Activated CD4-positive, alpha-beta memory T cell treated with anti-CD3 and anti-CD28 coated beads for 36 hours (primary cell): ENCODE results near the gene KLHL40. TPM values are rescaled to one million over a fixed set of nuclear protein-coding genes. Genes with fewer than 3 reads are reported as not detected.

Experiments
- CTCF ChIA-PET: fragments of 350-600 bp; sonication (Branson Sonifier 250); formaldehyde crosslinking; loops from one replicate; lab custom pipeline; 2021; ENCODE audit warnings: antibody characterized with exemption, inconsistent platforms; lab: Charles Lee
- POLR2A ChIA-PET: fragments of 350-600 bp; sonication (Branson Sonifier 250); formaldehyde crosslinking; loops from one replicate; lab custom pipeline; 2021; ENCODE audit warnings: antibody characterized with exemption; lab: Charles Lee
- DNase-seq: peaks from one replicate; pipeline ENCODE4 v3.0.0-alpha.2; 2020
- H3K27ac Mint-ChIP-seq: one replicate; pipeline ENCODE4 v1.8.0; 2021; ENCODE audit warnings: mixed read lengths
- H3K27me3 Mint-ChIP-seq: one replicate; pipeline ENCODE4 v1.8.0; 2021; ENCODE audit warnings: mixed read lengths
- H3K36me3 Mint-ChIP-seq: one replicate; pipeline ENCODE4 v1.8.0; 2021; ENCODE audit warnings: mixed read lengths
- H3K4me1 Mint-ChIP-seq: one replicate; pipeline ENCODE4 v1.8.0; 2021; ENCODE audit warnings: low read depth, mixed read lengths
- H3K4me3 Mint-ChIP-seq: one replicate; pipeline ENCODE4 v1.8.0; 2021; ENCODE audit warnings: mild to moderate bottlenecking, mixed read lengths
- H3K9me3 Mint-ChIP-seq: one replicate; pipeline ENCODE4 v1.8.0; 2021; ENCODE audit warnings: mixed read lengths
- intact Hi-C: fragments of 100-400 bp; cut with micrococcal nuclease; formaldehyde crosslinking; loops from one replicate; pipeline ENCODE4 v1.15.1; 2023
- total RNA-seq, 2 experiments: library from RNA; stranded (reverse); gene quantifications; one replicate each; pipeline ENCODE4 v1.2.3, GENCODE V29; 2021

KLHL40 gene
- total RNA-seq, 2 experiments from 2014 or later: not detected

- H3K27me3 Mint-ChIP-seq: no peaks in the 10 kb centered on the region
- POLR2A ChIA-PET: no interaction called here
- CTCF ChIA-PET: no interaction called here
- no peak overlapping the region for H3K4me3 Mint-ChIP-seq
- DNase-seq: no peak
- peaks cover 4% of the 10 kb centered on the region for H3K4me1 Mint-ChIP-seq
- no peak overlapping the region for H3K27ac Mint-ChIP-seq
- H3K9me3 Mint-ChIP-seq: no peaks in the 10 kb centered on the region
- intact Hi-C loops: loop anchor here (5.0 kb wide), 1 partner anchor 87 kb away; the partner anchor contains the start of gene ZBTB47
- no peaks in the 10 kb centered on the region for H3K36me3 Mint-ChIP-seq
These were observed 54.2 kb downstream of the KLHL40 start for GRCh38 chr3:42739401-42740158.

GRCh38 chr3:42741796-42742195 lies 56.5 kb downstream of the KLHL40 start:
- no peaks in the 10 kb centered on the region for H3K27me3 Mint-ChIP-seq
- H3K4me3 Mint-ChIP-seq: no peak overlapping the region
- CTCF ChIA-PET: interaction anchor here (1.3 to 1.6 kb wide), 4 partner anchors 10 to 239 kb away, joined by 3 to 8 read pairs (median 3); partner anchors contain the start of genes SEC22C and VIPR1
- DNase-seq: no peak
- H3K36me3 Mint-ChIP-seq: no peaks in the 10 kb centered on the region
- H3K27ac Mint-ChIP-seq: no peak overlapping the region
- POLR2A ChIA-PET: no interaction called here
- H3K9me3 Mint-ChIP-seq: no peaks in the 10 kb centered on the region
- intact Hi-C loops: loop anchor here (5.0 kb wide), 1 partner anchor 89 kb away; the partner anchor contains the start of gene ZBTB47
- peaks cover 5% of the 10 kb centered on the region for H3K4me1 Mint-ChIP-seq

Other genes with a start within 250 kb of the KLHL40 start
- 1 to 10 TPM; 5.9 to 6.5 TPM for gene VIPR1, start 182.9 kb upstream of the KLHL40 start, total RNA-seq
- 10 to 100 TPM; 47.0 to 49.2 TPM for gene SEC22C, start 103.6 kb upstream of the KLHL40 start, total RNA-seq
- gene SS18L2, start 94.7 kb upstream of the KLHL40 start, total RNA-seq: 10 to 100 TPM; 58.0 to 59.3 TPM
- 10 to 100 TPM; 65.9 to 73.9 TPM for gene NKTR, start 84.9 kb upstream of the KLHL40 start, total RNA-seq
- gene ZBTB47, start 31.8 kb upstream of the KLHL40 start, total RNA-seq: 1 to 10 TPM; 1.0 to 1.1 TPM
- not detected for gene HHATL, start 17.3 kb downstream of the KLHL40 start, total RNA-seq
- under 1 TPM in 1 of 2 experiments, not detected in 1; 0.76 TPM for gene CCDC13, start 87.7 kb downstream of the KLHL40 start, total RNA-seq
- 10 to 100 TPM; 63.7 to 68.4 TPM for gene HIGD1A, start 119.0 kb downstream of the KLHL40 start, total RNA-seq
- gene ACKR2, start 123.9 kb downstream of the KLHL40 start, total RNA-seq: under 1 TPM; 0.44 to 0.74 TPM
- not detected for gene CYP8B1, start 190.3 kb downstream of the KLHL40 start, total RNA-seq
- under 1 TPM; 0.39 to 0.64 TPM for gene ZNF662, start 220.6 kb downstream of the KLHL40 start, total RNA-seq